CD4-positive, alpha-beta T cell treated with Interferon gamma for 1 hour (primary cell): ENCODE data around the gene SMAD6.

Source experiments
- DNase-seq: peaks from one replicate; pipeline ENCODE4 v3.0.0-alpha.2; 2020

The SMAD6 gene

GRCh38 chr15:66702035-66702786 lies at the start of gene SMAD6:
SMAD6 (plus strand) TSS chr15:66702236; CDS start chr15:66703259, 1,023 bp downstream.
- peak; percentile 78 for DNase-seq

- no peak for DNase-seq
Observed at GRCh38 chr15:66652806-66653205, 49.2 kb upstream of the SMAD6 start.

- no peak for DNase-seq
Observed at GRCh38 chr15:66653398-66653797, 48.6 kb upstream of the SMAD6 start.

- no peak for DNase-seq
Observed at GRCh38 chr15:66653852-66654251, 48.2 kb upstream of the SMAD6 start.

GRCh38 chr15:66654361-66654738 lies 47.7 kb upstream of the SMAD6 start:
- no peak for DNase-seq

- peak; percentile 22 for DNase-seq
Observed at GRCh38 chr15:66654739-66655375, 47.2 kb upstream of the SMAD6 start.

- DNase-seq: no peak
Observed at GRCh38 chr15:66655511-66655910, 46.5 kb upstream of the SMAD6 start.

- no peak for DNase-seq
Observed at GRCh38 chr15:66655997-66656396, 46.0 kb upstream of the SMAD6 start.

GRCh38 chr15:66657185-66658020 lies 44.6 kb upstream of the SMAD6 start:
- DNase-seq: no peak

- no peak for DNase-seq
Observed at GRCh38 chr15:66658044-66658443, 44.0 kb upstream of the SMAD6 start.

GRCh38 chr15:66658855-66659254 lies 43.2 kb upstream of the SMAD6 start:
- no peak for DNase-seq

GRCh38 chr15:66659384-66659783 lies 42.7 kb upstream of the SMAD6 start:
- DNase-seq: no peak

GRCh38 chr15:66661432-66662096 lies 40.5 kb upstream of the SMAD6 start:
- DNase-seq: no peak

GRCh38 chr15:66662522-66662921 lies 39.5 kb upstream of the SMAD6 start:
- no peak for DNase-seq

GRCh38 chr15:66663664-66664063 lies 38.4 kb upstream of the SMAD6 start:
- no peak for DNase-seq

- DNase-seq: no peak
Observed at GRCh38 chr15:66670175-66670574, 31.9 kb upstream of the SMAD6 start.

GRCh38 chr15:66670762-66671580 lies 31.1 kb upstream of the SMAD6 start:
- no peak for DNase-seq

GRCh38 chr15:66672867-66673266 lies 29.2 kb upstream of the SMAD6 start:
- no peak for DNase-seq

GRCh38 chr15:66673410-66674322 lies 28.4 kb upstream of the SMAD6 start:
- peak; percentile 40 for DNase-seq

GRCh38 chr15:66674756-66675155 lies 27.3 kb upstream of the SMAD6 start:
- no peak for DNase-seq

GRCh38 chr15:66675446-66675845 lies 26.6 kb upstream of the SMAD6 start:
- DNase-seq: no peak
